ENCODE results near the gene SEPTIN5.

SEPTIN5 gene

DNA sequence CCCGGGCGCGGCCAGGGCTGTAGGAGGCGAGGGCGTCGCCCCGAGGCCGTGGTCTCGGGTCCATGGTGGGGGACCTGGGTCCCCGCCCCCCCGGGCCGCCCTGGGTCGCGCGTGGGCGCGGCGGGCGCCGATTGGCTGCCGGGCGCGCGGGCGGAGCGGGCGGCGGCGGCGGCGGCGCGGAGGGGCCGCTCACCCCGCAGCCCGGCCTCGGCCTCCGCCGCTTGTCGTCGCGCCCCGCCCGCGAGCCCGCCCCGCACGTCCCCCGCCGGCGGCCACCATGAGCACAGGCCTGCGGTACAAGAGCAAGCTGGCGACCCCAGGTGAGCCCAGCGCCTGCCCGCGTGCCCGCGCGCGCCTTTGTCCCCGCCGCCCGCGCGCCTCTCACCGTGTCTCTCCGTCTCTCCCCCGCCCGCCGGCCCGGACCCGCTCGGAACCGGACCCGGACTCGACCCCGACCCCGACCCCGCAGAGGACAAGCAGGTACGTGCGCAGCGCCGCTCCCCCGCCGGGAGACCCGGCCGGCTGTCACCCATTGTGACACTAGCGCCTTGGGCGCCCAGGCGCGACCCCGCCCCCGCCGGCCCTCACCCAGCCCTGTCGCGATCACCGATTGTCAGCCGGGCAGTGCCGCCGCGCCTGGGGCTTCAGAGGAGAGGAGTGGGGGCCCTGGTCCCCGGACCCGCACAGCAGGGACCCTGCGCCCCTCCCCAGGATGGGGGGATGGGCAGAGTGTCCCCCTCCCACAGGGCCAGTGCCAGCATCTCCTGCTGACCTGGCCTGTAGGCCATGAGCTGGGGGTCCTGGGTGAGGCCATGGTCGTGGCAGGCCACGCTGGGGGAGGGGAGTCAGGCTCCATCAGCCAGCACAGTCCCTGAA, at the start of gene SEPTIN5:
Gene SEPTIN5 (plus strand): TSS at position 192 of the 876 bp plus-strand sequence. CDS start 86 bp downstream, at position 278.
- TF ChIP-seq, protein P1, sequence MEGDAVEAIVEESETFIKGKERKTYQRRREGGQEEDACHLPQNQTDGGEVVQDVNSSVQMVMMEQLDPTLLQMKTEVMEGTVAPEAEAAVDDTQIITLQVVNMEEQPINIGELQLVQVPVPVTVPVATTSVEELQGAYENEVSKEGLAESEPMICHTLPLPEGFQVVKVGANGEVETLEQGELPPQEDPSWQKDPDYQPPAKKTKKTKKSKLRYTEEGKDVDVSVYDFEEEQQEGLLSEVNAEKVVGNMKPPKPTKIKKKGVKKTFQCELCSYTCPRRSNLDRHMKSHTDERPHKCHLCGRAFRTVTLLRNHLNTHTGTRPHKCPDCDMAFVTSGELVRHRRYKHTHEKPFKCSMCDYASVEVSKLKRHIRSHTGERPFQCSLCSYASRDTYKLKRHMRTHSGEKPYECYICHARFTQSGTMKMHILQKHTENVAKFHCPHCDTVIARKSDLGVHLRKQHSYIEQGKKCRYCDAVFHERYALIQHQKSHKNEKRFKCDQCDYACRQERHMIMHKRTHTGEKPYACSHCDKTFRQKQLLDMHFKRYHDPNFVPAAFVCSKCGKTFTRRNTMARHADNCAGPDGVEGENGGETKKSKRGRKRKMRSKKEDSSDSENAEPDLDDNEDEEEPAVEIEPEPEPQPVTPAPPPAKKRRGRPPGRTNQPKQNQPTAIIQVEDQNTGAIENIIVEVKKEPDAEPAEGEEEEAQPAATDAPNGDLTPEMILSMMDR (IDR thresholded peaks at IDR 0.05; ENCODE audit: low read length, missing control alignments), result no peak
- DNase-seq (ENCODE audit: low read depth), result no peak
- peak within 1 kb of the TSS; percentile 53 for H3K4me3 ChIP-seq (replicated peaks; ENCODE audit: low read depth, low read length)

- TF ChIP-seq, protein P1 (IDR thresholded peaks at IDR 0.05; ENCODE audit: low read length, missing control alignments), result no peak
- no peak for DNase-seq (ENCODE audit: low read depth)
- H3K4me3 ChIP-seq (replicated peaks; ENCODE audit: low read depth, low read length), result no peak overlapping the region
Measured at GRCh38 chr22:19664951-19665783, 49.1 kb upstream of the SEPTIN5 start.

DNA sequence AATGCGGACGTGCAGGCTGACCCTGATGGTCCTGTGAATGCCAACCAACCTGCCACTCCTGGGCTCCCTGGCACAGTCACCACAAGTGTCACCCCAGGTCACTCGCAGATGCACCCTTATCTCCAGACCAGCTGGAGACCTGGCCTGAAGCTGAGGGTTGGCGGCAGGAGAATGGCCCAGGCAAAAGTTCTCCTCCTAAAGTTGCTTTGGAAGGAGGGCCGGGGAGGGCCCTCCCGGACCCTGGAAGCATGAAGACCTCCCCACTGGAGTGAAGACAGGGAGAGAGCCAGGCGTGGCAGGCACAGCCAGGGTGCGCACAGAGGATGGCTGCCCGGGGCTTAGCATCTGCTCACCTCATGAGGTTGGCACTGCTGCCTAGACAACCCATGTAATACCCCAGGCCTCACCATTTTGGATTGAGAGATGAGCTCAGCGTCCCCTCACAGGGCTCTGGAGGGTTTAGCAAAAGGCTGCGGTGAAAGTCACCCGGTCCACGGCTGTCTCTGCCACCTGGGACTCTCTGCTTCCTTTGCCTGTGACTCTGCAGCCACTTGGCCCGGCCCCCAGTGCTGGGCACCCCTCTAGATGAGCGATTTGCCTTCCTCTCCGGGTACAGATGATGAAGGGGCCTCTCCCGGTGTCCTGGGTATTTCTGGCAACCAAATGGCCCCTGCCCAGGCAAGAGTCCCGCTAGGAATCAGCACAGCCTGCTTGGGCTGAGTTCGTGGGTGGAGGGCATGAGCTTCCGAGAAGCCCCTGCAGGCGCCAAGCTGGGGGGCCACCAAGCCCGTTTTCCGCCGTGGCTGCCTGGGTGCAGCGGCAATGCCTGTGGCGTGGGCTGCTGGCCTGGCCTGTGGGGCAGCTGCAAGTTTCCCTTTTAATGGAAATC, 48.3 kb upstream of the SEPTIN5 start:
- H3K4me3 ChIP-seq (replicated peaks; ENCODE audit: low read depth, low read length), result no peak overlapping the region
- no peak for DNase-seq (ENCODE audit: low read depth)
- TF ChIP-seq, protein P1 (IDR thresholded peaks at IDR 0.05; ENCODE audit: low read length, missing control alignments), result no peak

GRCh38 chr22:19666673-19667593, 47.4 kb upstream of the SEPTIN5 start:
- no peak overlapping the region for H3K4me3 ChIP-seq (replicated peaks; ENCODE audit: low read depth, low read length)
- TF ChIP-seq, protein P1 (IDR thresholded peaks at IDR 0.05; ENCODE audit: low read length, missing control alignments), result no peak
- DNase-seq (ENCODE audit: low read depth), result peak; percentile 73

GRCh38 chr22:19667872-19668740, 46.2 kb upstream of the SEPTIN5 start:
- no peak for DNase-seq (ENCODE audit: low read depth)
- TF ChIP-seq, protein P1 (IDR thresholded peaks at IDR 0.05; ENCODE audit: low read length, missing control alignments), result no peak
- H3K4me3 ChIP-seq (replicated peaks; ENCODE audit: low read depth, low read length), result no peak overlapping the region

All from fibroblast of pulmonary artery (primary cell).